ENCODE data around the gene CASQ2.
A peak's percentile ranks its signal among the peaks of the same experiment; 100 is the strongest.

DNA sequence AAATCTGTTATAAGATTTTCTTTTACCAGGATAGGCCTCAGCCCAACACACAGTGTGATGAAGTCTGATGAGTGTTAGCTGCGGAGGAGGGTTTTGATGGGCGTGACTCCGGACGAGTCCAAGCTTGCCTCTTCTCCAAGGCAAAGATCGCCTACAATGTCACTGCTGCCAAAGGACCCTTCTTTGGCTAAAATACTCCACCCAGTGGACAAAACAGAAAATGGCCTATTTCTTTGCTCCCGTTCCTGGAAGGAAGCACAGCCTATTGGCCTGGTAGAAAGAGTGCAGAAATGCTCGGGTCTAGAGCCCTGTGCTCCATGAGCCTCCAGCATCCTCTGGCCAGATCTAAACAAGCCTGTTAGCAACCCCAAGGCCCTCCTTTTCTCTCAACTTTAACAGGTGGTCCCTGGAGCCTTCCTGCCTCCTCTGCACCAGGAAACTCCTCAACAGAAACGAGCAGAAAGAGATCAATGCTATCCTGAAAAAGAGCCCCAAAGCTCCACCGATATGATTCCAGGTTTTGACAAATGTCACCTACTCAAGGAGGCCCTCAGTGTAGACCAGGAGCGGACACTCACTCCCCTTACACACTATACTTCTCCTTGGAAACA lies 3.4 kb upstream of the CASQ2 start:
- TF ChIP-seq, protein P1, sequence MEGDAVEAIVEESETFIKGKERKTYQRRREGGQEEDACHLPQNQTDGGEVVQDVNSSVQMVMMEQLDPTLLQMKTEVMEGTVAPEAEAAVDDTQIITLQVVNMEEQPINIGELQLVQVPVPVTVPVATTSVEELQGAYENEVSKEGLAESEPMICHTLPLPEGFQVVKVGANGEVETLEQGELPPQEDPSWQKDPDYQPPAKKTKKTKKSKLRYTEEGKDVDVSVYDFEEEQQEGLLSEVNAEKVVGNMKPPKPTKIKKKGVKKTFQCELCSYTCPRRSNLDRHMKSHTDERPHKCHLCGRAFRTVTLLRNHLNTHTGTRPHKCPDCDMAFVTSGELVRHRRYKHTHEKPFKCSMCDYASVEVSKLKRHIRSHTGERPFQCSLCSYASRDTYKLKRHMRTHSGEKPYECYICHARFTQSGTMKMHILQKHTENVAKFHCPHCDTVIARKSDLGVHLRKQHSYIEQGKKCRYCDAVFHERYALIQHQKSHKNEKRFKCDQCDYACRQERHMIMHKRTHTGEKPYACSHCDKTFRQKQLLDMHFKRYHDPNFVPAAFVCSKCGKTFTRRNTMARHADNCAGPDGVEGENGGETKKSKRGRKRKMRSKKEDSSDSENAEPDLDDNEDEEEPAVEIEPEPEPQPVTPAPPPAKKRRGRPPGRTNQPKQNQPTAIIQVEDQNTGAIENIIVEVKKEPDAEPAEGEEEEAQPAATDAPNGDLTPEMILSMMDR (IDR thresholded peaks at IDR 0.05), result peak in 2 of 3 donors; percentile 67 to 72
- no peak for TF ChIP-seq EP300 (IDR thresholded peaks at IDR 0.05)
